GM12878 (cell line): ENCODE results near the gene DCAF6.

ENCODE experiments used
- CTCF ChIP-seq, 3 experiments: IDR thresholded peaks in 2 of 3; conservative IDR thresholded peaks in 1 of 3; 2 replicates each; pipeline ENCODE4 v1.5.1; 2011; ENCODE audit warnings: low read depth in 3 of 3, low read length in 3 of 3, mild to moderate bottlenecking in 3 of 3, control low read depth in 2 of 3, moderate library complexity in 2 of 3, inconsistent platforms in 1 of 3, mixed read lengths in 1 of 3; ENCODE audit not compliant: control insufficient read depth in 2 of 3, insufficient read depth in 1 of 3; ENCODE audit errors: extremely low read depth in 1 of 3
- ELK1 ChIP-seq: IDR thresholded peaks from 2 replicates; pipeline ENCODE4 v1.6.1; 2012; ENCODE audit warnings: low read depth, low read length, improper control_type of control experiment
- FOXK2 ChIP-seq: fragments of 450-650 bp; IDR thresholded peaks from 2 replicates; pipeline ENCODE4 v1.6.1; 2017; ENCODE audit warnings: mild to moderate bottlenecking, moderate library complexity
- HDAC2 ChIP-seq: fragments of 200-600 bp; sonication (generic); IDR thresholded peaks from 2 replicates; pipeline ENCODE4 v1.6.1; 2017
- KDM1A ChIP-seq: fragments of 200-600 bp; sonication (generic); IDR thresholded peaks from 2 replicates; pipeline ENCODE4 v1.6.1; 2016; ENCODE audit warnings: borderline replicate concordance
- NFIC ChIP-seq: IDR thresholded peaks from 2 replicates; pipeline ENCODE4 v1.6.1; 2012; ENCODE audit warnings: low read depth, mild to moderate bottlenecking, inconsistent platforms, low read length, moderate library complexity
- RAD21 ChIP-seq: IDR thresholded peaks from 2 replicates; pipeline ENCODE4 v1.6.1; 2011; ENCODE audit warnings: mild to moderate bottlenecking, low read depth, low read length, moderate library complexity; ENCODE audit not compliant: insufficient read depth
- RCOR1 ChIP-seq: conservative IDR thresholded peaks from 2 replicates; pipeline ENCODE4 v1.6.1; 2012; ENCODE audit warnings: low read depth, low read length, improper control_type of control experiment
- TAF1 ChIP-seq: IDR thresholded peaks from 2 replicates; pipeline ENCODE4 v1.6.1; 2011; ENCODE audit warnings: mild to moderate bottlenecking, low read depth, low read length, borderline replicate concordance
- TF ChIP-seq, protein P1 (sequence below): IDR thresholded peaks from 2 replicates; pipeline ENCODE4 v1.6.1; 2012; ENCODE audit warnings: improper control_type of control experiment, low read depth, low read length; ENCODE audit not compliant: insufficient replicate concordance
- TF ChIP-seq, protein P2 (sequence below): IDR thresholded peaks from 2 replicates; pipeline ENCODE4 v1.6.1; 2011; ENCODE audit warnings: borderline replicate concordance, low read depth, mild to moderate bottlenecking, moderate library complexity, low read length; ENCODE audit not compliant: insufficient read depth, poor library complexity, severe bottlenecking

GRCh38 chr1:167984886-167985489 lies 48.5 kb downstream of the DCAF6 start:
- no peak for TF ChIP-seq RAD21
- TF ChIP-seq KDM1A: no peak
- no peak for TF ChIP-seq FOXK2
- TF ChIP-seq, protein P1, sequence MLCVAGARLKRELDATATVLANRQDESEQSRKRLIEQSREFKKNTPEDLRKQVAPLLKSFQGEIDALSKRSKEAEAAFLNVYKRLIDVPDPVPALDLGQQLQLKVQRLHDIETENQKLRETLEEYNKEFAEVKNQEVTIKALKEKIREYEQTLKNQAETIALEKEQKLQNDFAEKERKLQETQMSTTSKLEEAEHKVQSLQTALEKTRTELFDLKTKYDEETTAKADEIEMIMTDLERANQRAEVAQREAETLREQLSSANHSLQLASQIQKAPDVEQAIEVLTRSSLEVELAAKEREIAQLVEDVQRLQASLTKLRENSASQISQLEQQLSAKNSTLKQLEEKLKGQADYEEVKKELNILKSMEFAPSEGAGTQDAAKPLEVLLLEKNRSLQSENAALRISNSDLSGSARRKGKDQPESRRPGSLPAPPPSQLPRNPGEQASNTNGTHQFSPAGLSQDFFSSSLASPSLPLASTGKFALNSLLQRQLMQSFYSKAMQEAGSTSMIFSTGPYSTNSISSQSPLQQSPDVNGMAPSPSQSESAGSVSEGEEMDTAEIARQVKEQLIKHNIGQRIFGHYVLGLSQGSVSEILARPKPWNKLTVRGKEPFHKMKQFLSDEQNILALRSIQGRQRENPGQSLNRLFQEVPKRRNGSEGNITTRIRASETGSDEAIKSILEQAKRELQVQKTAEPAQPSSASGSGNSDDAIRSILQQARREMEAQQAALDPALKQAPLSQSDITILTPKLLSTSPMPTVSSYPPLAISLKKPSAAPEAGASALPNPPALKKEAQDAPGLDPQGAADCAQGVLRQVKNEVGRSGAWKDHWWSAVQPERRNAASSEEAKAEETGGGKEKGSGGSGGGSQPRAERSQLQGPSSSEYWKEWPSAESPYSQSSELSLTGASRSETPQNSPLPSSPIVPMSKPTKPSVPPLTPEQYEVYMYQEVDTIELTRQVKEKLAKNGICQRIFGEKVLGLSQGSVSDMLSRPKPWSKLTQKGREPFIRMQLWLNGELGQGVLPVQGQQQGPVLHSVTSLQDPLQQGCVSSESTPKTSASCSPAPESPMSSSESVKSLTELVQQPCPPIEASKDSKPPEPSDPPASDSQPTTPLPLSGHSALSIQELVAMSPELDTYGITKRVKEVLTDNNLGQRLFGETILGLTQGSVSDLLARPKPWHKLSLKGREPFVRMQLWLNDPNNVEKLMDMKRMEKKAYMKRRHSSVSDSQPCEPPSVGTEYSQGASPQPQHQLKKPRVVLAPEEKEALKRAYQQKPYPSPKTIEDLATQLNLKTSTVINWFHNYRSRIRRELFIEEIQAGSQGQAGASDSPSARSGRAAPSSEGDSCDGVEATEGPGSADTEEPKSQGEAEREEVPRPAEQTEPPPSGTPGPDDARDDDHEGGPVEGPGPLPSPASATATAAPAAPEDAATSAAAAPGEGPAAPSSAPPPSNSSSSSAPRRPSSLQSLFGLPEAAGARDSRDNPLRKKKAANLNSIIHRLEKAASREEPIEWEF: no peak
- TF ChIP-seq RCOR1: no peak
- no peak for TF ChIP-seq HDAC2
- no peak for TF ChIP-seq NFIC
- TF ChIP-seq CTCF (IDR thresholded peaks at IDR 0.05 in 2 of 3, conservative IDR thresholded peaks at IDR 0.05 in 1 of 3; ENCODE audit: control insufficient read depth in 2 of 3, extremely low read depth in 1 of 3, insufficient read depth in 1 of 3, low read depth in 3 of 3, low read length in 3 of 3): no peak
- TF ChIP-seq TAF1: no peak
- TF ChIP-seq ELK1: no peak
- TF ChIP-seq, protein P2, sequence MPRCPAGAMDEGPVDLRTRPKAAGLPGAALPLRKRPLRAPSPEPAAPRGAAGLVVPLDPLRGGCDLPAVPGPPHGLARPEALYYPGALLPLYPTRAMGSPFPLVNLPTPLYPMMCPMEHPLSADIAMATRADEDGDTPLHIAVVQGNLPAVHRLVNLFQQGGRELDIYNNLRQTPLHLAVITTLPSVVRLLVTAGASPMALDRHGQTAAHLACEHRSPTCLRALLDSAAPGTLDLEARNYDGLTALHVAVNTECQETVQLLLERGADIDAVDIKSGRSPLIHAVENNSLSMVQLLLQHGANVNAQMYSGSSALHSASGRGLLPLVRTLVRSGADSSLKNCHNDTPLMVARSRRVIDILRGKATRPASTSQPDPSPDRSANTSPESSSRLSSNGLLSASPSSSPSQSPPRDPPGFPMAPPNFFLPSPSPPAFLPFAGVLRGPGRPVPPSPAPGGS: no peak
